A673 (cell line): ENCODE data around the gene CBX5. TPM values are rescaled to one million over a fixed set of nuclear protein-coding genes. Genes with fewer than 3 reads are reported as not detected.
"Not testable (repeated sequence)": the region's sequence is repeated elsewhere in the genome, so short reads cannot be mapped to it uniquely, and the experiment has no call there.

Source experiments
- BruUV-seq: library from RNA; stranded (reverse); fragments of 400-500 nt; replicated peaks from 2 replicates; lab custom pipeline; 2021; lab: Mats Ljungman, UMichigan
- CTCF ChIA-PET: fragments of 300-600 bp; sonication (Branson Sonifier 250); formaldehyde crosslinking; loops from one replicate; lab custom pipeline; 2022; ENCODE audit warnings: antibody characterized with exemption; lab: Charles Lee
- POLR2A ChIA-PET: fragments of 300-600 bp; sonication (Branson Sonifier 250); formaldehyde crosslinking; loops from one replicate; lab custom pipeline; 2022; ENCODE audit warnings: antibody characterized with exemption; ENCODE audit not compliant: low non-redundant PET; lab: Charles Lee
- DNase-seq: peaks from one replicate; pipeline ENCODE4 v3.0.0-alpha.2; 2015; ENCODE audit warnings: low spot score
- H3K27ac ChIP-seq: fragments of 200-600 bp; sonication (generic); 2 replicates; pipeline ENCODE4 v1.5.1; 2016; ENCODE audit warnings: mixed run types, low read depth, mild to moderate bottlenecking, mixed read lengths, antibody characterized with exemption, low read length; ENCODE audit not compliant: poor library complexity, severe bottlenecking
- H3K27me3 ChIP-seq: fragments of 200-600 bp; sonication (generic); replicated peaks from 2 replicates; pipeline ENCODE4 v1.6.1; 2017; ENCODE audit warnings: mixed run types, low read depth, mild to moderate bottlenecking, mixed read lengths, antibody characterized with exemption, low read length; ENCODE audit not compliant: insufficient read depth, poor library complexity
- H3K36me3 ChIP-seq: fragments of 200-600 bp; sonication (generic); 2 replicates; pipeline ENCODE4 v1.6.1; 2016; ENCODE audit warnings: mixed run types, mild to moderate bottlenecking, mixed read lengths, antibody characterized with exemption, low read length; ENCODE audit not compliant: insufficient read depth, poor library complexity, severe bottlenecking
- H3K4me1 ChIP-seq: fragments of 200-600 bp; sonication (generic); 2 replicates; pipeline ENCODE4 v1.6.1; 2017; ENCODE audit warnings: mixed run types, mild to moderate bottlenecking, mixed read lengths, antibody characterized with exemption, low read length; ENCODE audit not compliant: insufficient read depth, poor library complexity, severe bottlenecking
- H3K4me3 ChIP-seq: fragments of 200-600 bp; sonication (generic); 2 replicates; pipeline ENCODE4 v1.5.1; 2016; ENCODE audit warnings: low read depth, mixed run types, mild to moderate bottlenecking, mixed read lengths, low read length; ENCODE audit not compliant: poor library complexity, severe bottlenecking
- H3K9me3 ChIP-seq: fragments of 200-600 bp; sonication (generic); 2 replicates; pipeline ENCODE4 v1.6.1; 2016; ENCODE audit warnings: mixed run types, low read depth, mild to moderate bottlenecking, mixed read lengths, antibody characterized with exemption, low read length; ENCODE audit not compliant: poor library complexity, severe bottlenecking
- EZH2 ChIP-seq: fragments of 200-600 bp; sonication (generic); IDR thresholded peaks from 2 replicates; pipeline ENCODE4 v1.6.1; 2017; ENCODE audit warnings: borderline replicate concordance, low read depth, mild to moderate bottlenecking, mixed read lengths, antibody characterized with exemption, low read length; ENCODE audit not compliant: poor library complexity, severe bottlenecking
- intact Hi-C: fragments of 100-400 bp; cut with micrococcal nuclease; formaldehyde crosslinking; loops from one replicate; pipeline ENCODE4 v1.10.0; 2022; ENCODE audit not compliant: unreplicated experiment
- total RNA-seq: library from RNA; stranded (reverse); gene quantifications from 2 replicates; pipeline ENCODE4 v1.2.3, GENCODE V29; 2021
- TF ChIP-seq, protein P1 (sequence below): fragments of 300-800, 200-600 bp; sonication (generic); conservative IDR thresholded peaks from 2 replicates; pipeline ENCODE4 v1.5.1; 2017; ENCODE audit warnings: low read depth, mild to moderate bottlenecking, antibody characterized with exemption, low read length, moderate library complexity, mixed read lengths

CBX5 gene
- total RNA-seq, 1 experiment from 2014 or later: 254 TPM

DNA sequence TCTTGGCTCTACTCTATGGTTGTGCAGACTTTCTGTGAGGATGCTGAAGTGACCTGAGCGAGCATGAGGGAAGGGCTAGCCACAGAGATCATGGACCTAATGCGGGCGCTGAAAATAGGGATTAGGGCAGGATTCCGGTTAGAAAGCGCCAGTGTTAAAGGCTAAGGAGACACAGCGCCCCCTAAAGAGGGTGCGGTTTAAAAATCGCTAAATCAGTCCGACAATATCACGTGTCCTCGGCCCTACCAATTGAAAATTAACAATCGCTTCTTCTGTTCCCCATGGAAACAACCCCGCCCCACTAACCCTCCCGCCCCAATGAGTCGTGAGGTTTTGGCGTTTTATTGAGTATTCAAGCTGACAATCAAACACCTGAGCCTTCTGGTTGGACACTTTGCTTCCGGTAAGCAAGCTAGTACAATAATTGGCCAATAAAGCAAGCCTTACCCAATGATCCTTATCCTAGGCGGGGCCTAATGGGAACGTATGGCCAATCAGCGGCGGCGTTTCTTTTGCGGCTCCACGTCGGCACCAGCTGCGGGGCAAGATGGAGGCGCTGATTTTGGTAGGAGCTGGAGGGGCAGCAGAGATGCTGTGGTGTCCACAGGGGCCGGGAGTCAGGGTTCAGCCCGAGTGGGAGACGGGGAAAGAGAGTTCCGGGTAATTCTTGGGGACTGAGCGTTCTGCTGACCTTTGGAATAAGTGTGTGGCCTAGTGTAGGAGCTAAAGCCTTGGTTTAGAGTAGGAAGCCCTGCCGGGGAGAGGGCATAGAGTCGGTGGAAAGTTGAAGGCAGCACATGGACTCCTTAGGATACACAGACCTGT, 44.9 kb upstream of the CBX5 start, which contains the start of gene COPZ1:
Gene COPZ1 (plus strand): TSS at position 515 of the 825 bp plus-strand sequence. CDS start 33 bp downstream, at position 548.
- BruUV-seq: no TSS peak
- H3K27me3 ChIP-seq: no peaks in the 10 kb centered on the region
- peaks cover 6% of the 10 kb centered on the region for H3K4me1 ChIP-seq
- H3K36me3 ChIP-seq: peaks cover 6% of the 10 kb centered on the region
- POLR2A ChIA-PET: interaction anchor here (0.6 to 0.7 kb wide), 9 partner anchors 14 to 407 kb away, joined by 3 to 7 read pairs (median 4); partner anchors contain the start of genes CBX5 and HNRNPA1
- H3K4me3 ChIP-seq: peak within 1 kb of the TSS; percentile 79
- peak within 1 kb of the TSS; percentile 83 for H3K27ac ChIP-seq
- peak; percentile 100 for DNase-seq
- no peaks in the 10 kb centered on the region for H3K9me3 ChIP-seq
- CTCF ChIA-PET: interaction anchor here (0.5 to 1.5 kb wide), 29 partner anchors 11 to 884 kb away, joined by 3 to 14 read pairs (median 5); partner anchors contain the start of gene HNRNPA1
- intact Hi-C loops: loop anchor here (2.0 kb wide), 1 partner anchor 66 kb away; no protein-coding TSS in a partner anchor
- TF ChIP-seq EZH2: no peak
- TF ChIP-seq, protein P1, sequence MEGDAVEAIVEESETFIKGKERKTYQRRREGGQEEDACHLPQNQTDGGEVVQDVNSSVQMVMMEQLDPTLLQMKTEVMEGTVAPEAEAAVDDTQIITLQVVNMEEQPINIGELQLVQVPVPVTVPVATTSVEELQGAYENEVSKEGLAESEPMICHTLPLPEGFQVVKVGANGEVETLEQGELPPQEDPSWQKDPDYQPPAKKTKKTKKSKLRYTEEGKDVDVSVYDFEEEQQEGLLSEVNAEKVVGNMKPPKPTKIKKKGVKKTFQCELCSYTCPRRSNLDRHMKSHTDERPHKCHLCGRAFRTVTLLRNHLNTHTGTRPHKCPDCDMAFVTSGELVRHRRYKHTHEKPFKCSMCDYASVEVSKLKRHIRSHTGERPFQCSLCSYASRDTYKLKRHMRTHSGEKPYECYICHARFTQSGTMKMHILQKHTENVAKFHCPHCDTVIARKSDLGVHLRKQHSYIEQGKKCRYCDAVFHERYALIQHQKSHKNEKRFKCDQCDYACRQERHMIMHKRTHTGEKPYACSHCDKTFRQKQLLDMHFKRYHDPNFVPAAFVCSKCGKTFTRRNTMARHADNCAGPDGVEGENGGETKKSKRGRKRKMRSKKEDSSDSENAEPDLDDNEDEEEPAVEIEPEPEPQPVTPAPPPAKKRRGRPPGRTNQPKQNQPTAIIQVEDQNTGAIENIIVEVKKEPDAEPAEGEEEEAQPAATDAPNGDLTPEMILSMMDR: peak; percentile 89

DNA sequence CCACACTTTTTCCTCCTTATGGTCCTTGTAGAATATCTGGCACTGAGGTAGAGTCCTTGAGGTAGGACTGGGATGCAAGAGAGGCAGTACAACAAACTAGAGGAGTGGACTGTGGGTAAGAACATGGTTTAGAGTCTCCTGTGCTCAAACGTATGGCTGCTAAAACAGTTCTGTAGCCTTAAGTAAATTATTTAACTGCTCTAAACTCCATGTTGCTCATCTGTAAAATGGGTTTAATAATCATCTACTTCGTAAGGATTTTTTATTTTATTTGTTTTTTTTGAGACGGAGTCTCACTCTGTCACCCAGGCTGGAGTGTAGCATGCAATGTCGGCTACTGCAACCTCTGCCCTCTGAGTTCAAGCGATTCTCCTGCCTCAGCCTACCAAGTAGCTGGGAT, 41.4 kb upstream of the CBX5 start:
- H3K36me3 ChIP-seq: no peaks in the 10 kb centered on the region
- H3K4me1 ChIP-seq: peaks cover 2% of the 10 kb centered on the region
- no peaks in the 10 kb centered on the region for H3K9me3 ChIP-seq
- BruUV-seq: no TSS peak
- no peak for TF ChIP-seq EZH2
- TF ChIP-seq, protein P1: no peak
- no peaks in the 10 kb centered on the region for H3K27me3 ChIP-seq
- intact Hi-C loops: no loop called here
- ChIA-PET CTCF (interaction anchor here (0.6 kb wide), 1 partner anchor 15 kb away, joined by 4 read pairs; no protein-coding TSS in a partner anchor), POLR2A (no interaction called here)
- DNase-seq: no peak
- H3K27ac ChIP-seq: no peak overlapping the region
- no peak overlapping the region for H3K4me3 ChIP-seq

DNA sequence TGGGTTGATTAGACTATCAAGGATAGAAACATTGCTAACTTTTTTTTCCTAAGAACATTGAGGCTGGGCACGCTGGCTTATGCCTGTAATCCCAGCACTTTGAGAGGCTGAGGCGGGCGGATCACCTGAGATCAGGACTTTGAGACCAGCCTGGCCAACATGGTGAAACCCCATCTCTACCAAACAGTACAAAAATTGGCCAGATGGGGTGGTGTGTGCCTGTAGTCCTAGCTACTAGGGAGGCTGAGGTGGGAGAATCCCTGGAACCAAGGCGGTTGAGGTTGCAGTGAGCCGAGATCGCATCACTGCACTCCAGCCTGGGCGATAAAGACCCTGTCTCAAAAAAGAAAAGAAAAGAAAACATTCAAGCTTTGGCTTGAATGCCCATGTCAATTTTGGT, 32.4 kb upstream of the CBX5 start:
- DNase-seq, H3K27me3 ChIP-seq, BruUV-seq, H3K4me3 ChIP-seq, CTCF ChIA-PET, H3K9me3 ChIP-seq, H3K4me1 ChIP-seq, H3K36me3 ChIP-seq, POLR2A ChIA-PET, intact Hi-C loops, H3K27ac ChIP-seq: not testable (repeated sequence)
